NCI-H1092 treated with DMSO at 0.1 percent for 48 hours (cell line): ENCODE measurements around the gene RHOH.

Source experiments
- DNase-seq: peaks from one replicate; lab custom pipeline; 2025; lab: John Stamatoyannopoulos, UW

RHOH gene

DNA sequence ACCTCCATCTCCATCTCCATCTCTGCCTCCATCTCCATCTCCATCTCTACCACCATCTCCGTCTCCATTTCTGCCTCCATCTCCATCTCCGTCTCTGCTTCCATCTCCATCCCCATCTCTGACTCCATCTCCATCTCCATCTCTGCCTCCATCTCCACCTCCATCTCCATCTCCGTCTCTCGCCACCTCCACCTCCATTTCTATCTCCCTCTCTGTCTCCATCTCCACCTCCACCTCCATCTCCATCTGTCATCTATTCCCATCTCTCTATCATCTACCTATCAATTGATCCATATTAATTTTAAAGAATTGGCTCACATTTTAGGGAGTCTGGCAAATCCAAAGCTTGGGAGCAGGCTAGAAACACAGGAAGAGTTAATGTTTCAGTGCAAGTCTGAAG, 98.7 kb downstream of the RHOH start:
- DNase-seq: no peak
